Endodermal cell (in vitro differentiated cells): ENCODE measurements around the gene ZC3H12C. TPM values are rescaled to one million over a fixed set of nuclear protein-coding genes. Genes with fewer than 3 reads are reported as not detected.
A peak's percentile ranks its signal among the peaks of the same experiment; 100 is the strongest.

Experiments
- DNase-seq: peaks from one replicate; pipeline ENCODE4 v3.0.0-alpha.2; 2017
- H3K27ac ChIP-seq: 2 replicates; pipeline ENCODE4 v1.5.1; 2013; ENCODE audit warnings: mild to moderate bottlenecking, low read depth, low read length, moderate library complexity
- H3K27me3 ChIP-seq: 2 replicates; pipeline ENCODE4 v1.6.1; 2013; ENCODE audit warnings: mild to moderate bottlenecking, low read length, moderate library complexity; ENCODE audit not compliant: insufficient read depth, control insufficient read depth, poor library complexity, severe bottlenecking
- H3K36me3 ChIP-seq: 2 replicates; pipeline ENCODE4 v1.7.0; 2013; ENCODE audit warnings: mild to moderate bottlenecking, low read length, moderate library complexity; ENCODE audit not compliant: control insufficient read depth, insufficient read depth
- H3K4me1 ChIP-seq: one replicate; pipeline ENCODE4 v1.7.0; 2013; ENCODE audit warnings: low read length; ENCODE audit not compliant: control insufficient read depth, insufficient read depth
- H3K4me3 ChIP-seq: 2 replicates; pipeline ENCODE4 v1.5.1; 2013; ENCODE audit warnings: mild to moderate bottlenecking, low read length, moderate library complexity
- H3K9ac ChIP-seq: 2 replicates; pipeline ENCODE4 v1.6.1; 2013; ENCODE audit warnings: mild to moderate bottlenecking, low read length, moderate library complexity; ENCODE audit not compliant: poor library complexity, severe bottlenecking; ENCODE audit errors: extremely low read depth
- H3K9me3 ChIP-seq: 2 replicates; pipeline ENCODE4 v1.6.1; 2013; ENCODE audit warnings: mild to moderate bottlenecking, low read length, moderate library complexity; ENCODE audit not compliant: control insufficient read depth
- H3K27ac Mint-ChIP-seq: 2 replicates; pipeline ENCODE4 v1.8.0; 2020; ENCODE audit warnings: mixed read lengths
- H3K27me3 Mint-ChIP-seq: 2 replicates; pipeline ENCODE4 v1.8.0; 2021; ENCODE audit warnings: mild to moderate bottlenecking, mixed read lengths; ENCODE audit not compliant: insufficient read depth
- H3K36me3 Mint-ChIP-seq: 2 replicates; pipeline ENCODE4 v1.8.0; 2020; ENCODE audit warnings: low read depth, mixed read lengths
- H3K4me1 Mint-ChIP-seq: 2 replicates; pipeline ENCODE4 v1.8.0; 2020; ENCODE audit warnings: mixed read lengths
- H3K4me3 Mint-ChIP-seq: 2 replicates; pipeline ENCODE4 v1.8.0; 2020; ENCODE audit warnings: mild to moderate bottlenecking, moderate library complexity, mixed read lengths
- H3K9me3 Mint-ChIP-seq: 2 replicates; pipeline ENCODE4 v1.8.0; 2020; ENCODE audit warnings: mild to moderate bottlenecking, mixed read lengths
- CTCF ChIP-seq: fragments of 200-600 bp; sonication (generic); conservative IDR thresholded peaks from 2 replicates; pipeline ENCODE4 v1.5.0; 2021; ENCODE audit warnings: antibody characterized with exemption, mild to moderate bottlenecking
- WGBS, 2 experiments: methylation state at CpG; one replicate each; pipeline versions ENCODE4 v1.1.5 to v1.1.7; 2013; ENCODE audit warnings: missing lambda C conversion rate in 2 of 2, mixed read lengths in 1 of 2; ENCODE audit not compliant: insufficient coverage in 1 of 2, insufficient read length in 1 of 2; 5-methylcytosine and 5-hydroxymethylcytosine counted together
- total RNA-seq, 2 donors: library from RNA; stranded (reverse); fragmentation: NEBNext Ultra II Directional in 1 of 2; extraction: Animal tissue kit (Norgen Biotek cat#: 25700) in 1 of 2; gene quantifications; 2 replicates in 1 of 2; 3 replicates in 1 of 2; pipeline ENCODE4 v1.2.1, GENCODE V29; 2021

The ZC3H12C gene
- total RNA-seq, 2 donors from 2014 or later: 4.1 to 5.6 TPM

GRCh38 chr11:110076371-110076965 lies 16.7 kb upstream of the ZC3H12C start:
- Histone ChIP-seq H3K4me3 (no peak overlapping the region), H3K36me3 (no peaks in the 10 kb centered on the region), H3K4me1 (no peaks in the 10 kb centered on the region), H3K9ac (no peak overlapping the region), H3K27ac (no peak overlapping the region), H3K9me3 (peaks cover 6% of the 10 kb centered on the region), H3K27me3 (no peaks in the 10 kb centered on the region)
- peaks cover 5% of the 10 kb centered on the region for H3K9me3 Mint-ChIP-seq
- TF ChIP-seq CTCF: no peak
- no peak for DNase-seq
- no peak overlapping the region for H3K4me3 Mint-ChIP-seq
- no peak overlapping the region for H3K27ac Mint-ChIP-seq
- H3K4me1 Mint-ChIP-seq: peaks cover 13% of the 10 kb centered on the region
- H3K27me3 Mint-ChIP-seq: peaks cover 2% of the 10 kb centered on the region
- WGBS, 2 experiments: 44 to 65% methylated on average over 2 to 6 of the region's 7 CpGs
- no peaks in the 10 kb centered on the region for H3K36me3 Mint-ChIP-seq

GRCh38 chr11:110077346-110077745 lies 15.8 kb upstream of the ZC3H12C start:
- H3K27ac Mint-ChIP-seq: no peak overlapping the region
- H3K4me3 ChIP-seq: no peak overlapping the region
- no peaks in the 10 kb centered on the region for H3K27me3 ChIP-seq
- no peaks in the 10 kb centered on the region for H3K36me3 ChIP-seq
- H3K4me3 Mint-ChIP-seq: no peak overlapping the region
- no peak for DNase-seq
- H3K9ac ChIP-seq: no peak overlapping the region
- H3K27ac ChIP-seq: no peak overlapping the region
- H3K4me1 Mint-ChIP-seq: peaks cover 13% of the 10 kb centered on the region
- peaks cover 5% of the 10 kb centered on the region for H3K9me3 Mint-ChIP-seq
- peaks cover 6% of the 10 kb centered on the region for H3K9me3 ChIP-seq
- no peaks in the 10 kb centered on the region for H3K36me3 Mint-ChIP-seq
- H3K27me3 Mint-ChIP-seq: peaks cover 2% of the 10 kb centered on the region
- no peaks in the 10 kb centered on the region for H3K4me1 ChIP-seq
- no peak for TF ChIP-seq CTCF
- 100% methylated on average over 1 of the region's 1 CpG; no CpG with 5 or more reads in 1 of the 2 experiments for WGBS, 2 experiments

GRCh38 chr11:110077831-110078325 lies 15.3 kb upstream of the ZC3H12C start:
- Mint-ChIP-seq H3K27me3 (peaks cover 2% of the 10 kb centered on the region), H3K4me3 (no peak overlapping the region), H3K36me3 (no peaks in the 10 kb centered on the region), H3K9me3 (peaks cover 5% of the 10 kb centered on the region), H3K4me1 (peaks cover 16% of the 10 kb centered on the region), H3K27ac (no peak overlapping the region)
- 41 to 58% methylated on average over 3 to 6 of the region's 6 CpGs for WGBS, 2 experiments
- Histone ChIP-seq H3K27ac (peak overlapping the region; percentile 3), H3K27me3 (no peaks in the 10 kb centered on the region), H3K4me1 (no peaks in the 10 kb centered on the region), H3K36me3 (no peaks in the 10 kb centered on the region), H3K9me3 (peaks cover 6% of the 10 kb centered on the region), H3K9ac (no peak overlapping the region), H3K4me3 (no peak overlapping the region)
- TF ChIP-seq CTCF: no peak
- no peak for DNase-seq
